GM18951 (cell line): ENCODE measurements around the gene ZYG11A.

Experiments used
- POLR2A ChIP-seq: IDR thresholded peaks from 4 replicates; pipeline ENCODE4 v1.6.1; 2011; ENCODE audit warnings: mild to moderate bottlenecking; ENCODE audit not compliant: insufficient read length, insufficient read depth; ENCODE audit errors: extremely low read depth
- in situ Hi-C: fragments of 300-500 bp; cut with MboI; formaldehyde crosslinking; loops from one replicate; pipeline ENCODE4 v1.12.0; 2022; ENCODE audit warnings: low sequenced_read_pairs, mixed read lengths, inconsistent platforms; ENCODE audit not compliant: unreplicated experiment

ZYG11A gene

DNA sequence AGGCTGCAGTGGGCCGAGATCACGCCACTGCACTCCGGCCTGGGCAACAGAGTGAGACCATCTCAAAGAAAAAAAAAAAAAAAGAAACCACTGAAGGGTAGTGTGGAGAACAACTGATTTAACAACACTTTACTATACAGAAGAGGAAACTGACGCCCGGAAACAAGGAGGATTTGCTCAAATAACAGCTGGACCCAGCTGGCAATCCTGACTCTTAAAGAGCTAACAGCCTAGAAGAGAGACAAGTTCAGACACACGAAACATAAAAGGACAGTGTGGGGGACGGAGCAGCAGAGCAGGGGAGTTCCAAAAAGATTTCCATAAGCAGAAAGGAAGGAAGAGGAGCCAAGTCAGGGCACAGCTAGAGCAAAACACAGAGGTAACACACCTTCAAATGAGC is 74.6 kb downstream of the ZYG11A start:
- TF ChIP-seq POLR2A = no peak

DNA sequence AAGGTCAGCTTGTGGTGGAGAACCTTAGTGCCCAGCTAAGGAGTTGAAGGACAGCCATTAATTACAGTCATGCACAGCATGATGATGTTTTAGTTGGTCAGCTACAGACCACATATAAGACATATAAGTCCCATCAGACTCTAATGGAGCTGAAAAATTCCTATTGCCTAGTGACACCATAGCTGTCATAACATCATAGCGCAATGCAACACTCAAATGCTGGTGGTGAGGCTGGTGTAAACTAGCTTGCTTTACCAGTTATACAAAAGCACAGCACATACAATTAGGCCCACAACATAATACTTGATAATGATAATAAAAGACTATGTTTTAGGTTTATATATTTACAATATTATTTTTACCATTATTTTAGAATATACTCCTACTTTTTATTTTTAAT is 75.0 kb downstream of the ZYG11A start:
- no peak for TF ChIP-seq POLR2A
- in situ Hi-C loops = no loop called here

More for the DNA sequence above, 74.6 kb downstream of the ZYG11A start:
- in situ Hi-C loops = no loop called here

- in situ Hi-C loops = no loop called here
- no peak for TF ChIP-seq POLR2A
Observed at GRCh38 chr1:52918201-52918600, 75.6 kb downstream of the ZYG11A start.

- in situ Hi-C loops = no loop called here
- no peak for TF ChIP-seq POLR2A
Observed at GRCh38 chr1:52919051-52919722, 76.6 kb downstream of the ZYG11A start.

- in situ Hi-C loops = no loop called here
- TF ChIP-seq POLR2A = no peak
Observed at GRCh38 chr1:52919723-52920483, 77.3 kb downstream of the ZYG11A start.

DNA sequence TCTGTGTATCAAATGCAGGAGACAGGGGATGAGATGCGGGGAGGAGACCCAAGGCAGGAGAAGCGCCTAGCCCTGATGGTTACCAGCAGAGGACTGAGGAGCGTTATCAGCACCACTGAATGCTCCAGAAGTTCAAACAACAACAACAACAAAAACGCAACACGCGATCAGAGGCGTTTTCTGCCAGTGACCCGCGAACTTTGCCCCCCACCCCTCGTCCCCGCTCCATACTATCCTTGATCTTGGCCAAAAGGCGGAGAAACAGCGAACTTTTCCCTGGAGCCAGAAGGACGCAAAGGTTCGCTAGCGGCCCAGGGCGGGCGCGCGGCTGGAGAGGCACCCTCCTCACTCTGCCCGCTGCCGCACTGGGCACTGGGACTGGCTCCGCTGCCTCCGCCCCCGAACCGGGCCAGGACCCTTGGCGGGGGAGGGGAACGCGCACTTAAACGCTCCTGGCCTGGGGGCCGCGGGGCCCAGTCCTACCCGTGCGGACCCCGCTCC is 78.3 kb downstream of the ZYG11A start:
- no peak for TF ChIP-seq POLR2A
- in situ Hi-C loops = no loop called here

DNA sequence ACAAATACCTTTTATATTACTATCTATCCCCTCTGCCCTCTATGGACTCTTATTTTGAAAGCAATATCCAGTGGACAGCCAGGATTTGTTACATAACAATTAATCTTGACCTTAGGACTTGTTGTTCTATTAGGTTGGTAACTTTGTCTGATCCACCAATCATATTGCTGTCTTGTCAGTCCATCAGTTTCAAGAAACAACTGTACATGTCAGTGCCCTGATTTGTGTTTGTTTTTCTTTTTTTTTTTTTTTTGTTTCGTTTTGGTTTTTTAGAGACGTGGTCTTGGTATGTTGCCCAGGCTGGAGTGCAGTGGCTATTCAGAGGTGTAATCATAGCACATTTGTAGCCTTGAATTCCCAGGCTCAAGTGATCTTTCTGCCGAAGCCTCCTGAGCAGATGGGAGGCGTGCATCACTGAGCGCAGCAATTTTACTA is 83.0 kb downstream of the ZYG11A start:
- no peak for TF ChIP-seq POLR2A
- in situ Hi-C loops = no loop called here

GRCh38 chr1:52926864-52927211 is 84.3 kb downstream of the ZYG11A start:
- in situ Hi-C loops = no loop called here
- no peak for TF ChIP-seq POLR2A

DNA sequence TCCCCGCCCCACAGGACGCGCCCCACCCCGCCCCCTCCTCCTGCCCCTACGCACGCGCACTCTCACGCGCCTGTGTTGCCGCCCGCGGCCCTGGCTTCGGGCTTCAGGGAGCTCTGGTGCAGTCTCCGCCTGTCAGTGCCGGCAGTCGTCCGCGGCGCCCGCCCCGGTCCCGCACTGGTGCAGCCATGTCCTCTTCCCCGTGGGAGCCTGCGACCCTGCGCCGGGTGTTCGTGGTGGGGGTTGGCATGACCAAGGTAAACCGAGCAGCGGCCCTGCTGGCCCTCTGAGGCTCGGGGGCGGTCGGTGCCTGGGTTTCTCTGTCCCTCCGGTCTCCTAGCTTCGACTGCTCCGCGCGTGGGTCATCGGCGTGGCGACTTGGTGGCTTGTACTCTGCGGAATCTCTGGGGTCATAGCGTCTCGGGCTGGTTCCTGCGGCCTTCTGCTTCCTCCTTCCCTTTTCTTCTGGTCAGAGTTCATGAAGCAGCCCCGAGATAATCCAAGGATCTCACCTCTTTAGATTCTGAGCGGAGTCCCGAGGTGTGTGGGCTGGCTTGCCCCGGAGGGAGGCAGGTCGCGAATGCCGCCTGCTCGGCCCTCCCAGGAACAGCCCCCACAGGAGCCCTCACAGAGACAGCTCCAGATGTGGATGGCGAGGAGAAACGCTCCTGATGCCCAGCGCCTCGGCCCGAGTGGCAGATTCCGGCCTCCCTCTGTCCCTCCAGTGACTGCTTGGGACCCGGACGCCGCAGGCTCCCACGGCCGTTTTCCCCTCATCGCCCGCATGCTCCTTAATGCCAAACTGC is 84.9 kb downstream of the ZYG11A start, which contains the start of gene SCP2:
Gene SCP2 (plus strand): TSS at position 65 of the 803 bp plus-strand sequence. CDS start 121 bp downstream, at position 186.
- TF ChIP-seq POLR2A = no peak
- in situ Hi-C loops = no loop called here

GRCh38 chr1:52928015-52928404 is 85.5 kb downstream of the ZYG11A start:
- in situ Hi-C loops = no loop called here
- no peak for TF ChIP-seq POLR2A

GRCh38 chr1:52929019-52929418 is 86.5 kb downstream of the ZYG11A start:
- in situ Hi-C loops = no loop called here
- no peak for TF ChIP-seq POLR2A

GRCh38 chr1:52937433-52938182 is 95.0 kb downstream of the ZYG11A start:
- in situ Hi-C loops = no loop called here
- no peak for TF ChIP-seq POLR2A

DNA sequence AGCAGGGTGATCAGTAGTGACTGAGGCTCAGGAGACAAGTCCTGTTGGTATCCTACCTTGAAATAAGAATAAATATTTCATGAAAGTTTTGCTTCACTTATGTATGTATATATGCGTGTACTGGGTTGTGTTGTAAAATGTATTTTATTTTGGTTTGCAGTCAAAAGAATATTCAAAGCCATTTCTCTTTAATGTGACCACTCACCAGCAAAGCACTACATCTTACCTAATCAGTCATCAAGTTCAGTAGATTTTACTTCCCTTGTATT is 95.6 kb downstream of the ZYG11A start:
- TF ChIP-seq POLR2A = no peak
- in situ Hi-C loops = no loop called here
